H1 (cell line): ENCODE data around the gene VDR. TPM values are rescaled to one million over a fixed set of nuclear protein-coding genes. Genes with fewer than 3 reads are reported as not detected.

Experiments used
- CTCF ChIA-PET: fragments of 300-600 bp; sonication (Branson Sonifier 250); formaldehyde crosslinking; loops from one replicate; lab custom pipeline; 2021; ENCODE audit not compliant: partially characterized antibody; lab: Charles Lee
- POLR2A ChIA-PET: fragments of 300-600 bp; sonication (Branson Sonifier 250); formaldehyde crosslinking; loops from one replicate; lab custom pipeline; 2021; ENCODE audit warnings: inconsistent platforms; ENCODE audit not compliant: partially characterized antibody; lab: Charles Lee
- DNase-seq, 2 experiments: peaks; one replicate each; pipeline versions ENCODE4 v3.0.0 to v3.0.0-alpha.2; 2010 to 2022; ENCODE audit warnings: low spot score in 2 of 2, low read depth in 1 of 2, mixed read lengths in 1 of 2
- FAIRE-seq: peaks from 2 replicates; lab custom pipeline; 2011; peaks lifted over from hg19 to GRCh38; lab: Jason Lieb, UNC
- H2AFZ ChIP-seq: 2 replicates; pipeline ENCODE4 v1.8.1; 2012; ENCODE audit warnings: low read length, inconsistent platforms
- H2AK5ac ChIP-seq: 2 replicates; pipeline ENCODE4 v1.6.1; 2013; ENCODE audit warnings: low read depth, low read length
- H2BK120ac ChIP-seq: replicated peaks from 2 replicates; pipeline ENCODE3; 2013; ENCODE audit warnings: low read depth, low read length, inconsistent platforms
- H2BK12ac ChIP-seq: 2 replicates; pipeline ENCODE4 v1.6.1; 2013; ENCODE audit warnings: low read depth, low read length
- H2BK15ac ChIP-seq: 2 replicates; pipeline ENCODE4 v1.6.1; 2013; ENCODE audit warnings: low read length
- H2BK20ac ChIP-seq: 2 replicates; pipeline ENCODE4 v1.6.1; 2013; ENCODE audit warnings: low read length
- H2BK5ac ChIP-seq: 2 replicates; pipeline ENCODE4 v1.6.1; 2013; ENCODE audit warnings: low read depth, low read length
- H3K14ac ChIP-seq: 2 replicates; pipeline ENCODE4 v1.6.1; 2013; ENCODE audit warnings: inconsistent platforms; ENCODE audit not compliant: insufficient read length
- H3K18ac ChIP-seq: 2 replicates; pipeline ENCODE4 v1.6.1; 2013; ENCODE audit warnings: low read length; ENCODE audit errors: extremely low read depth
- H3K23ac ChIP-seq: 2 replicates; pipeline ENCODE4 v1.6.1; 2013; ENCODE audit warnings: inconsistent platforms; ENCODE audit not compliant: insufficient read length
- H3K23me2 ChIP-seq: 2 replicates; pipeline ENCODE4 v1.6.1; 2013; ENCODE audit warnings: low read depth, low read length
- H3K27ac ChIP-seq: 2 replicates; pipeline ENCODE4 v1.6.1; 2011; ENCODE audit warnings: low read depth, low read length, inconsistent platforms
- H3K27me3 ChIP-seq, 4 experiments: replicated peaks in 1 of 4; 1 replicate in 1 of 4; 2 replicates in 3 of 4; pipeline versions ENCODE4 v1.6.1 to v1.8.1; 2011 to 2013; ENCODE audit warnings: low read length in 3 of 4, mild to moderate bottlenecking in 3 of 4, inconsistent platforms in 2 of 4, mixed read lengths in 2 of 4, moderate library complexity in 1 of 4; ENCODE audit not compliant: control insufficient read depth in 3 of 4, insufficient read depth in 3 of 4; ENCODE audit errors: extremely low read depth in 1 of 4
- H3K36me3 ChIP-seq, 4 experiments: 2 replicates each; pipeline versions ENCODE4 v1.6.1 to v1.8.1; 2011 to 2013; ENCODE audit warnings: mild to moderate bottlenecking in 4 of 4, low read length in 3 of 4, moderate library complexity in 2 of 4, control low read depth in 1 of 4, inconsistent platforms in 1 of 4; ENCODE audit not compliant: insufficient read depth in 4 of 4, control insufficient read depth in 2 of 4
- H3K4ac ChIP-seq: replicated peaks from 2 replicates; pipeline ENCODE3; 2013; ENCODE audit warnings: low read length, low read depth, mixed read lengths, inconsistent platforms; ENCODE audit not compliant: insufficient read length
- H3K4me1 ChIP-seq, 4 experiments: replicated peaks in 1 of 4; 1 replicate in 1 of 4; 2 replicates in 3 of 4; pipeline versions ENCODE4 v1.6.1 to v1.8.1; 2011 to 2013; ENCODE audit warnings: low read length in 3 of 4, inconsistent platforms in 2 of 4, mixed read lengths in 1 of 4; ENCODE audit not compliant: insufficient read depth in 4 of 4, control insufficient read depth in 3 of 4
- H3K4me2 ChIP-seq, 2 experiments: 2 replicates each; pipeline versions ENCODE4 v1.6.1 to v1.8.1; 2011 to 2013; ENCODE audit warnings: low read depth in 2 of 2, low read length in 2 of 2, control low read depth in 1 of 2, inconsistent platforms in 1 of 2, mild to moderate bottlenecking in 1 of 2; ENCODE audit not compliant: insufficient read depth in 1 of 2
- H3K4me3 ChIP-seq, 4 experiments: fragments of 200-600, 300-600 bp in 1 of 4; sonication (generic), shearing (Covaris generic), sonication (Bioruptor Twin) in 1 of 4; 2 replicates each; pipeline versions ENCODE4 v1.5.1 to v1.8.1; 2011 to 2016; ENCODE audit warnings: low read length in 4 of 4, low read depth in 3 of 4, control low read depth in 2 of 4, inconsistent platforms in 2 of 4, mild to moderate bottlenecking in 2 of 4, mixed read lengths in 1 of 4, moderate library complexity in 1 of 4; ENCODE audit not compliant: insufficient read depth in 2 of 4; ENCODE audit errors: extremely low read depth in 1 of 4
- H3K56ac ChIP-seq: replicated peaks from 2 replicates; pipeline ENCODE3; 2013; ENCODE audit warnings: low read depth, mild to moderate bottlenecking, mixed read lengths, low read length, inconsistent platforms; ENCODE audit not compliant: insufficient read length
- H3K79me1 ChIP-seq: 2 replicates; pipeline ENCODE4 v1.6.1; 2013; ENCODE audit warnings: low read depth, low read length, control low read depth
- H3K79me2 ChIP-seq, 2 experiments: 2 replicates each; pipeline versions ENCODE4 v1.6.1 to v1.8.1; 2012 to 2013; ENCODE audit warnings: low read length in 2 of 2, mild to moderate bottlenecking in 2 of 2, inconsistent platforms in 1 of 2; ENCODE audit not compliant: insufficient read depth in 2 of 2, control insufficient read depth in 1 of 2
- H3K9ac ChIP-seq, 4 experiments: replicated peaks in 1 of 4; 1 replicate in 1 of 4; 2 replicates in 3 of 4; pipeline versions ENCODE4 v1.6.1 to v1.8.1; 2011 to 2013; ENCODE audit warnings: low read depth in 3 of 4, low read length in 3 of 4, control low read depth in 2 of 4, mild to moderate bottlenecking in 2 of 4, moderate library complexity in 2 of 4, inconsistent platforms in 1 of 4; ENCODE audit errors: extremely low read depth in 1 of 4
- H3K9me3 ChIP-seq, 2 experiments: 2 replicates each; pipeline versions ENCODE4 v1.6.1 to v1.8.1; 2012 to 2013; ENCODE audit warnings: mild to moderate bottlenecking in 2 of 2, moderate library complexity in 2 of 2, control low read depth in 1 of 2, inconsistent platforms in 1 of 2, low read depth in 1 of 2, low read length in 1 of 2, mixed read lengths in 1 of 2; ENCODE audit not compliant: insufficient read depth in 2 of 2
- H4K20me1 ChIP-seq, 2 experiments: replicated peaks in 1 of 2; 2 replicates each; pipeline versions ENCODE3 to v1.8.1; 2011 to 2013; ENCODE audit warnings: inconsistent platforms in 2 of 2, low read length in 2 of 2, mild to moderate bottlenecking in 1 of 2; ENCODE audit not compliant: insufficient read depth in 2 of 2, control insufficient read depth in 1 of 2
- H4K5ac ChIP-seq: 2 replicates; pipeline ENCODE4 v1.6.1; 2013; ENCODE audit warnings: low read length, low read depth, mixed read lengths, inconsistent platforms; ENCODE audit not compliant: insufficient read length
- H4K8ac ChIP-seq: 2 replicates; pipeline ENCODE4 v1.8.0; 2013; ENCODE audit warnings: mild to moderate bottlenecking, moderate library complexity, low read length, inconsistent platforms; ENCODE audit not compliant: insufficient read depth; ENCODE audit errors: extremely low read depth
- H4K91ac ChIP-seq: replicated peaks from 2 replicates; pipeline ENCODE3; 2013; ENCODE audit warnings: low read length, mixed read lengths, inconsistent platforms; ENCODE audit not compliant: insufficient read length
- EGR1 ChIP-seq: IDR thresholded peaks from 2 replicates; pipeline ENCODE4 v1.6.1; 2011; ENCODE audit warnings: low read depth, low read length, borderline replicate concordance
- WGBS, 2 experiments: shearing (Covaris generic) in 1 of 2; methylation state at CpG; one replicate each; pipeline versions ENCODE4 v1.1.6 to v1.1.7; 2013 to 2015; ENCODE audit warnings: low lambda C conversion rate in 2 of 2, mixed read lengths in 2 of 2, inconsistent platforms in 1 of 2, low coverage in 1 of 2, missing lambda C conversion rate in 1 of 2; ENCODE audit not compliant: insufficient replicate concordance in 2 of 2, insufficient coverage in 1 of 2, insufficient read length in 1 of 2; ENCODE audit errors: extremely low coverage in 1 of 2, missing lambda C conversion rate in 1 of 2; 5-methylcytosine and 5-hydroxymethylcytosine counted together
- polyA plus RNA-seq, 7 experiments: library from polyadenylated mRNA; depleted of rRNA in 3 of 7; stranded (reverse) in 5 of 7; unstranded in 2 of 7; fragments of >200 nt in 5 of 7; fragments of 200-250 nt in 2 of 7; gene quantifications; 1 replicate in 5 of 7; 2 replicates in 1 of 7; 4 replicates in 1 of 7; pipeline versions ENCODE4 v1.2.1 to v1.2.3, GENCODE V29; 2011 to 2013; ENCODE audit warnings: missing spikeins in 2 of 7, mixed read lengths in 2 of 7
- total RNA-seq: library from RNA; stranded (reverse); fragmentation: NEBNext Ultra II Directional; extraction: Animal tissue kit (Norgen Biotek cat#: 25700); gene quantifications from 2 replicates; pipeline ENCODE4 v1.2.1, GENCODE V29; 2021

The VDR gene
- total and polyA plus RNA-seq, 2 of the 8 experiments (the other 6 are each of a cell fraction or from before 2014, with no cell fraction given): 0.44 to 0.65 TPM

- peaks cover 0 to 21% (median 5%) of the 10 kb centered on the region in 4 experiments; a peak in 6 of 7 replicates for H3K4me1 ChIP-seq
- FAIRE-seq (no peak), DNase-seq (no peak)
- CTCF ChIA-PET: interaction anchor here (0.7 to 30.5 kb wide), 12 partner anchors 8 to 124 kb away, joined by 3 to 2001 read pairs (median 4); partner anchors contain the start of genes HDAC7, RAPGEF3 and SLC48A1
- 95% methylated on average over 2 of the region's 2 CpGs; no CpG with 5 or more reads in 1 of the 2 experiments for WGBS, 2 experiments
- no peaks in the 10 kb centered on the region for H3K9me3 ChIP-seq
- H3K4me3 ChIP-seq: no peak overlapping the region
- no peak overlapping the region for H2BK120ac ChIP-seq
- no peak overlapping the region for H3K23ac ChIP-seq
- H2BK15ac ChIP-seq: no peak overlapping the region
- no peak overlapping the region for H2BK12ac ChIP-seq
- H3K4ac ChIP-seq: no peak overlapping the region
- no peaks in the 10 kb centered on the region for H3K23me2 ChIP-seq
- H2AK5ac ChIP-seq: no peak overlapping the region
- H3K79me2 ChIP-seq: no peaks in the 10 kb centered on the region
- no peak overlapping the region for H4K5ac ChIP-seq
- no peak overlapping the region for H3K4me2 ChIP-seq
- H3K27me3 ChIP-seq: no peaks in the 10 kb centered on the region; a peak in 2 of 7 replicates
- H3K18ac ChIP-seq: no peak overlapping the region
- H3K56ac ChIP-seq: no peak overlapping the region
- no peak overlapping the region for H4K8ac ChIP-seq
- no peak overlapping the region for H2BK20ac ChIP-seq
- no peaks in the 10 kb centered on the region for H4K20me1 ChIP-seq
- no peak overlapping the region for H3K27ac ChIP-seq
- no peak overlapping the region for H3K14ac ChIP-seq
- no peak for TF ChIP-seq EGR1
- no peak overlapping the region for H2AFZ ChIP-seq
- H3K9ac ChIP-seq: no peak overlapping the region
- POLR2A ChIA-PET: interaction anchor here (0.9 to 28.4 kb wide), 8 partner anchors 9 to 63 kb away, joined by 3 to 480 read pairs (median 4); partner anchors contain the start of genes HDAC7 and VDR
- H2BK5ac ChIP-seq: no peak overlapping the region
- no peaks in the 10 kb centered on the region; the same call in 1 of the 2 replicates for H3K79me1 ChIP-seq
- H4K91ac ChIP-seq: no peak overlapping the region
- no peaks in the 10 kb centered on the region for H3K36me3 ChIP-seq
These were observed 63.3 kb downstream of the VDR start for GRCh38 chr12:47841501-47841900.
